Peyer's patch (tissue), 4 donors: ENCODE data around the gene SPINT1.

Experiments used
- CTCF ChIP-seq, 6 experiments: fragments of 450-650 bp in 4 of 6; fragments of 200-600 bp in 2 of 6; sonication (generic) in 1 of 6; IDR thresholded peaks; one replicate each; pipeline ENCODE4 v1.5.1; 2017 to 2019; ENCODE audit warnings: antibody characterized with exemption in 6 of 6, mild to moderate bottlenecking in 3 of 6, moderate library complexity in 1 of 6
- POLR2A ChIP-seq, 2 donors: fragments of 450-650 bp; IDR thresholded peaks; one replicate each; pipeline ENCODE4 v1.5.1; 2017; ENCODE audit warnings: antibody characterized with exemption in 2 of 2, mild to moderate bottlenecking in 2 of 2, moderate library complexity in 2 of 2

- TF ChIP-seq CTCF (IDR thresholded peaks at IDR 0.05) (no peak), POLR2A (IDR thresholded peaks at IDR 0.05) (no peak)
These were observed 25.8 kb downstream of the SPINT1 start for GRCh38 chr15:40869686-40870085.
